GM23248 (cell line): ENCODE results near the gene C6orf120.

Source experiments
- EZH2 ChIP-seq: fragments of 200-600 bp; sonication (generic); IDR thresholded peaks from 2 replicates; pipeline ENCODE4 v1.6.1; 2018; ENCODE audit warnings: antibody characterized with exemption, mild to moderate bottlenecking; ENCODE audit not compliant: insufficient read depth, poor library complexity, severe bottlenecking
- EZH2phosphoT487 ChIP-seq: fragments of 200-600 bp; sonication (generic); IDR thresholded peaks from 2 replicates; pipeline ENCODE4 v1.6.1; 2018; ENCODE audit warnings: antibody characterized with exemption, moderate library complexity, mild to moderate bottlenecking, low read depth; ENCODE audit not compliant: insufficient read depth

- TF ChIP-seq EZH2 (no peak), EZH2phosphoT487 (no peak)
These were observed 5.8 kb downstream of the C6orf120 start for GRCh38 chr6:169707772-169708171.
